Progenitor cell of endocrine pancreas (in vitro differentiated cells): ENCODE measurements around the gene MYLK2. TPM values are rescaled to one million over a fixed set of nuclear protein-coding genes. Genes with fewer than 3 reads are reported as not detected.

Experiments used
- DNase-seq: peaks from one replicate; pipeline ENCODE4 v3.0.0; 2021; ENCODE audit warnings: low spot score; ENCODE audit not compliant: unreplicated experiment
- H3K27ac Mint-ChIP-seq: 2 replicates; pipeline ENCODE4 v1.8.0; 2021; ENCODE audit warnings: mild to moderate bottlenecking, moderate library complexity, mixed read lengths
- H3K27me3 Mint-ChIP-seq: 2 replicates; pipeline ENCODE4 v1.8.0; 2021; ENCODE audit warnings: mixed read lengths
- H3K36me3 Mint-ChIP-seq: 2 replicates; pipeline ENCODE4 v1.8.0; 2022; ENCODE audit warnings: mixed read lengths; ENCODE audit not compliant: insufficient read depth
- H3K4me1 Mint-ChIP-seq: 2 replicates; pipeline ENCODE4 v1.8.0; 2021; ENCODE audit warnings: low read depth, mixed read lengths
- H3K4me3 Mint-ChIP-seq: 2 replicates; pipeline ENCODE4 v1.8.0; 2021; ENCODE audit warnings: low read depth, mild to moderate bottlenecking, moderate library complexity, mixed read lengths
- H3K9me3 Mint-ChIP-seq: 2 replicates; pipeline ENCODE4 v1.8.0; 2021; ENCODE audit warnings: low read depth, mixed read lengths
- total RNA-seq: library from RNA; stranded (reverse); gene quantifications from 2 replicates; pipeline ENCODE4 v1.2.1, GENCODE V29; 2021
- TF ChIP-seq, protein P1 (sequence below): fragments of 200-600 bp; sonication (generic); IDR thresholded peaks from one replicate; pipeline ENCODE4 v1.5.0; 2021; ENCODE audit warnings: antibody characterized with exemption, mild to moderate bottlenecking; ENCODE audit not compliant: unreplicated experiment

The MYLK2 gene
- total RNA-seq, 1 donor from 2014 or later = 0.38 TPM

DNA sequence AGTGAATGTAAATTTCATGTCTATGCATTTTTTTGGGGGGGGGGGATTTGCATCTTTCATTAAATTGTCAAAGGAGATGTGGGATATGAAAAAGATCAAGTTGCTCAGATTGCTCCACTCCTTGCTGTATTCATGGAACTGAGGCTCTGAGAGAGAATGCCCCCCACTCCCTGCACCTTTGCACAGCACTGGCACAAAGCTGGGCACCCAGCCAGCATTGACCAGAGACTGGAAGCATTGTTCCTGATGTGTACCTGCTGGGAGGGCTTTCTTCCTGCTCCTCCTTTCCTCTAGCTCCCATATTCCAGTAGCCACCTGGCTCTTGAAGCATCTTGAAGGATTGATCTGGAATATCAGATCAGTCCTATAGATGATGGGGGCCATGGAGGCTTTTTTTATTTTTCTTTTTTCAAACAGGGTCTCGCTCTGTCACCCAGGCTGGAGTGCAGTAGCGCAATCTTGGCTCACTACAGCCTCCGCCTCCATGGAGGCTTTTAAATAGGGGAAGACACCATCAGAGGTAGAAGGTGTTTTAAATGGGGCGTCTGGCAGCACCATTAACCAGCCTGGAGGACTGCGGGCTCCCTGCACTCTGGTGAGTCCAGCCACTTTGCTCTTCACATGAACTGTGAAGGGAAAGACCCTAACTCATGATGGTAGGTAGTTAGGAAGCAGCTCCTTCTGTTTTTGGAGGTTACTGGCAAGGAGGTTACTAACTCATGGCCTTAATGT lies 40.3 kb downstream of the MYLK2 start:
- TF ChIP-seq, protein P1, sequence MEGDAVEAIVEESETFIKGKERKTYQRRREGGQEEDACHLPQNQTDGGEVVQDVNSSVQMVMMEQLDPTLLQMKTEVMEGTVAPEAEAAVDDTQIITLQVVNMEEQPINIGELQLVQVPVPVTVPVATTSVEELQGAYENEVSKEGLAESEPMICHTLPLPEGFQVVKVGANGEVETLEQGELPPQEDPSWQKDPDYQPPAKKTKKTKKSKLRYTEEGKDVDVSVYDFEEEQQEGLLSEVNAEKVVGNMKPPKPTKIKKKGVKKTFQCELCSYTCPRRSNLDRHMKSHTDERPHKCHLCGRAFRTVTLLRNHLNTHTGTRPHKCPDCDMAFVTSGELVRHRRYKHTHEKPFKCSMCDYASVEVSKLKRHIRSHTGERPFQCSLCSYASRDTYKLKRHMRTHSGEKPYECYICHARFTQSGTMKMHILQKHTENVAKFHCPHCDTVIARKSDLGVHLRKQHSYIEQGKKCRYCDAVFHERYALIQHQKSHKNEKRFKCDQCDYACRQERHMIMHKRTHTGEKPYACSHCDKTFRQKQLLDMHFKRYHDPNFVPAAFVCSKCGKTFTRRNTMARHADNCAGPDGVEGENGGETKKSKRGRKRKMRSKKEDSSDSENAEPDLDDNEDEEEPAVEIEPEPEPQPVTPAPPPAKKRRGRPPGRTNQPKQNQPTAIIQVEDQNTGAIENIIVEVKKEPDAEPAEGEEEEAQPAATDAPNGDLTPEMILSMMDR = no peak
- Mint-ChIP-seq H3K4me3 (no peak overlapping the region), H3K9me3 (no peaks in the 10 kb centered on the region), H3K4me1 (peaks cover 12% of the 10 kb centered on the region), H3K36me3 (no peaks in the 10 kb centered on the region), H3K27ac (no peak overlapping the region), H3K27me3 (peaks cover 24% of the 10 kb centered on the region)
- DNase-seq = no peak

DNA sequence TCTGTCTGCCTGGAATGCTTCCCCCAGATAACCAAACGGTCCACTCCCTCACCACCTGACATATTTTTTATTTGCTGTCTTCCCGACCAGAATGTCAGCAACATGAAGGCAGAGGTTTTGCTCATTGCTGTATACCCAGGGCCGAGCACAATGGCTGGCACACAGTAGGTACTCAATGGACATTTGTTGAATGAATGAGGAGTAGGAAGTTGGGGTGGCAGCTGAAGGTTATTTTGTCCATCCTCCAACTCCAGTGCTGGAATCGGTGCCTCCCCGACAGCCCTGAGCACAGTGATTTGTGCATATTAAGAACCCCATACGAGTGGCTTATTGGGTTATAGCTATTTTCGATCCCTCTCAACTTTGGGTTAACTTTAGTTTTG lies 40.8 kb downstream of the MYLK2 start:
- Mint-ChIP-seq H3K27me3 (peaks cover 24% of the 10 kb centered on the region), H3K9me3 (no peaks in the 10 kb centered on the region), H3K4me1 (peaks cover 12% of the 10 kb centered on the region), H3K27ac (no peak overlapping the region), H3K4me3 (peak overlapping the region; percentile 68), H3K36me3 (no peaks in the 10 kb centered on the region)
- DNase-seq = no peak
- TF ChIP-seq, protein P1 = no peak

DNA sequence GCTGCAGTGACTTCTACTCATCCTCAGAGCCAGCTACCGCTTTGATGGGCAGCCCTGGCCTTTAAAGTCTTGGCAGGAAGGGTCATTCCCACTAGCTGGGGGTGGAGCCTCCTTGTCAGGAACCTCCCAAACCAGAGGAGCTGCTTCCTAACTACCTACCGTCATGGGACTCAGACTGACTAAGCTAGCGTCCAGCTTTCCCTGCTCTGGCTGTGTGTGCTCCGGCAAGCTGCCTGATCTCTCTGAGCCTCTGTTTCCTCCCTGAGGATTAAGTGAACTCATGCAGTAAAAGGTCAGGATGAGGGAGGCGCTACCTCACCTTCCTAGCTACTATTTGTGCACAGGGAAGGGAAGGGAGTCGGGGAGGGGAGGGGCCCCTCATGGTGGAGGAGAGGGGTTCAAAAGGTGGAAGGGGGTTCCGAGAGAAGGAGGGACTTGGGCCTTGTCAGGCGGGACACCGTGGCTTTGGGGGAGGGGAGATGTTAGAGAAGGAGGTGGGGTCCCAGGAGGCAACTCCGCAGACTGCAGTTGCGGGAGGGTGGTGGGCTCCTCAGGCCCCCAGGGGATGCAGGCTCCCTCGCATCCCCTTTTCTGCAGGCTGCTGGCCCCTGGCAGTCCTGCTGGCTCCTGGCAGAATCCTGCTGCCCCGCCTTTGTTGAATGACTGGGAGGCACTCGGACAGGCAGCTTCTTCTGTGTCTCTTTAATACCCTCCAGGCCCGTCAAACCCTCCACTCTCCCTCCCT lies 41.4 kb downstream of the MYLK2 start:
- peaks cover 24% of the 10 kb centered on the region for H3K27me3 Mint-ChIP-seq
- H3K4me1 Mint-ChIP-seq = peaks cover 12% of the 10 kb centered on the region
- no peaks in the 10 kb centered on the region for H3K36me3 Mint-ChIP-seq
- H3K4me3 Mint-ChIP-seq = peak overlapping the region; percentile 68
- no peak overlapping the region for H3K27ac Mint-ChIP-seq
- no peak for DNase-seq
- TF ChIP-seq, protein P1 = no peak
- H3K9me3 Mint-ChIP-seq = no peaks in the 10 kb centered on the region

DNA sequence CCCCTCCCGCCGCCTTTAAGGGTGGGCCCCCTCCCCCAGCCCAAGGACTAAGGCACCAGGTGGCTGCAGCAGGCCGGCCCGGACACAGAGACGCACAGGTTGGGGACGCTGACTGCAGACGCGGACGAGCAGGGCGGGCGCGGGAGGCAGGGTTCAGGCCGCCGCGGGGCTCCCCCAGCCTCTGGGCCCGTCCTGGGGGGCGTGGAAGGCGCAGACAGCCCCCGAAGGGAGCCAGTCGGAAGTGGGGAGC lies 41.9 kb downstream of the MYLK2 start:
- H3K9me3 Mint-ChIP-seq = no peaks in the 10 kb centered on the region
- H3K27ac Mint-ChIP-seq = no peak overlapping the region
- H3K36me3 Mint-ChIP-seq = no peaks in the 10 kb centered on the region
- H3K4me3 Mint-ChIP-seq = peak overlapping the region; percentile 68
- TF ChIP-seq, protein P1 = no peak
- no peak for DNase-seq
- peaks cover 24% of the 10 kb centered on the region for H3K27me3 Mint-ChIP-seq
- H3K4me1 Mint-ChIP-seq = peaks cover 12% of the 10 kb centered on the region

DNA sequence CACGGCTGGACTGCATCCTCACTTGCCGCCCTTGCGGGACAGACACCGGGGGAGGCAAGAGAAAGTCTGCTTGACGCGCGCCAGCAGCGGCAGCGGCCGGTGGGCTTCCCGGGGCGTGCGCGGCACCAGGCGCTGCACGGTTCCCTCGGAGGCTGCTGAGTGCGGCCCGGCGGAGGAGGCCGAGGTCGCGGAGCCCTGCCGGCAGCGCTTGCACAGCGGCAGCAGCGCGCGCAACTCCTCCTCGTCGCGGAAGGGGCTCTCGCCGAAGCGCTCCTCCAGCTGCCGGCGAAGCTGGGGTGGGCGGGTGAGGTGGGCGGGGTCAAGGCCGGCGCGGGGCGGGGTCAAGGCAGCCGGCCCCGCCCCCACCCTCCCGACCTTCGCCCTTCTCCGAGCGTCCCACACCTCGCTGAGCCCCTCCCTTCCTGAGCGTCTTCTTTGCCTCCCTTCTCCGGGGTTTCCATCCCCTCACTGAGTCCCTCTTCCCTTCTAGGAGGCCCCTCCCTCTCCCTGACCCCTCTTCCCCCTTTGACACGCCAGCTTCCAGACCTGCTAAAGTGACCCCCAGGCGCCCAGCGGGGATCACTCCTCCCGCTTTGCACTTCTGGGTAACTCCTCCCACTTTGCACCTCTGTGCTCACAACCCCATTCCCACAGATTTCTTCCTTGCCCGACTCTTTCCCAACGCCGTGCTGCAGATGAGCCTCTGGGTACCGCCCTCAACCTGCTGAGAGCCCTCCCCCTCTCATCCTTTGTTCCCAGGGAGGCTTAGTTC lies 42.4 kb downstream of the MYLK2 start:
- Mint-ChIP-seq H3K9me3 (no peaks in the 10 kb centered on the region), H3K27me3 (peaks cover 24% of the 10 kb centered on the region), H3K4me1 (peaks cover 12% of the 10 kb centered on the region), H3K36me3 (no peaks in the 10 kb centered on the region), H3K4me3 (peak overlapping the region; percentile 90), H3K27ac (peak overlapping the region; percentile 92)
- TF ChIP-seq, protein P1 = peak; percentile 15
- peak; percentile 85 for DNase-seq
